GM12878 (cell line): Measurements from ENCODE around the gene APOA4.

Experiments
- SIN3A ChIP-seq: IDR thresholded peaks from 2 replicates; pipeline ENCODE4 v1.6.1; 2012; ENCODE audit warnings: low read depth, low read length, improper control_type of control experiment
- TF ChIP-seq, protein P1 (sequence below), 3 experiments: IDR thresholded peaks in 2 of 3; conservative IDR thresholded peaks in 1 of 3; 2 replicates each; pipeline ENCODE4 v1.5.1; 2011; ENCODE audit warnings: low read depth in 3 of 3, low read length in 3 of 3, mild to moderate bottlenecking in 3 of 3, control low read depth in 2 of 3, moderate library complexity in 2 of 3, inconsistent platforms in 1 of 3, mixed read lengths in 1 of 3; ENCODE audit not compliant: control insufficient read depth in 2 of 3, insufficient read depth in 1 of 3; ENCODE audit errors: extremely low read depth in 1 of 3

DNA sequence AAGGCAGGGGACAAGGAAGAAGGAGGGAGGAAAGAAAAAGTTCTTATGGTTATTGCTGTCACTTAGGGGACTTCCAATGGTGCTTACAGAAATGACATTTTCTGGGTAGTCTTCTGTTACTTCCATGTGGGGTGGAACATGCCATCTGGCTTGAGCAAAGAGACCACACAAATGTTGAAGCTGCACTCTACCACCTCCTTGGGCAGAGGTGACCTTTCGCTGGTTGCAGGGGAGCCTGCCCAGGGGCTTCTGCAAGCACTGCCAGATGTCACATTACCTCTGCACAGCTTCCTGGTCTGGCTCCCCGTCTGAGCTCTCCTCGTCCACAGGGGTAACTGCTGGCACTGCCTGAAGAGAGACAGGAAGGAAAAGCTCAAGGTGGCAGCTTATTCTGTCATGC, 47.0 kb upstream of the APOA4 start:
- TF ChIP-seq, protein P1, sequence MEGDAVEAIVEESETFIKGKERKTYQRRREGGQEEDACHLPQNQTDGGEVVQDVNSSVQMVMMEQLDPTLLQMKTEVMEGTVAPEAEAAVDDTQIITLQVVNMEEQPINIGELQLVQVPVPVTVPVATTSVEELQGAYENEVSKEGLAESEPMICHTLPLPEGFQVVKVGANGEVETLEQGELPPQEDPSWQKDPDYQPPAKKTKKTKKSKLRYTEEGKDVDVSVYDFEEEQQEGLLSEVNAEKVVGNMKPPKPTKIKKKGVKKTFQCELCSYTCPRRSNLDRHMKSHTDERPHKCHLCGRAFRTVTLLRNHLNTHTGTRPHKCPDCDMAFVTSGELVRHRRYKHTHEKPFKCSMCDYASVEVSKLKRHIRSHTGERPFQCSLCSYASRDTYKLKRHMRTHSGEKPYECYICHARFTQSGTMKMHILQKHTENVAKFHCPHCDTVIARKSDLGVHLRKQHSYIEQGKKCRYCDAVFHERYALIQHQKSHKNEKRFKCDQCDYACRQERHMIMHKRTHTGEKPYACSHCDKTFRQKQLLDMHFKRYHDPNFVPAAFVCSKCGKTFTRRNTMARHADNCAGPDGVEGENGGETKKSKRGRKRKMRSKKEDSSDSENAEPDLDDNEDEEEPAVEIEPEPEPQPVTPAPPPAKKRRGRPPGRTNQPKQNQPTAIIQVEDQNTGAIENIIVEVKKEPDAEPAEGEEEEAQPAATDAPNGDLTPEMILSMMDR (IDR thresholded peaks at IDR 0.05 in 2 of 3, conservative IDR thresholded peaks at IDR 0.05 in 1 of 3; ENCODE audit: control insufficient read depth in 2 of 3, extremely low read depth in 1 of 3, insufficient read depth in 1 of 3, low read depth in 3 of 3, low read length in 3 of 3): no peak
- TF ChIP-seq SIN3A: no peak
